ENCODE data around the gene NPC1. TPM values are rescaled to one million over a fixed set of nuclear protein-coding genes. Genes with fewer than 3 reads are reported as not detected.
"Not testable (repeated sequence)": the region's sequence is repeated elsewhere in the genome, so short reads cannot be mapped to it uniquely, and the experiment has no call there.

The NPC1 gene
- total RNA-seq, 1 experiment from 2014 or later: 38.3 TPM

DNA sequence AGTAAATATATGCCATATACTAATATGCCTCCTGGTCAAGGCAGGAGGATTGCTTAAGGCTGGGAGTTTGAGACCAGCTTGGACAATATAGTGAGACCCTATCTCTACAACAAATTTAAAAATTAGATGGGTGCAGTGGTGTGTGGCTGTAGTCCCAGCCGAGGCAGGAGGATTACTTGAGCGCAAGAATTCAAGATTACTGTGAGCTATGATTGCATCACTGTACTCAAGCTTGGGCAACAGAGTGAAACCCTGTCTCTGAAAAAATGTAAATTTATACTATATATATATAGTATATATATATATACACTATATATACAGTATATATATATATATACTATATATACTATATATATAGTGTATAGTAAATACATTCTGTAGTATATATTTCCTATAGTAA, 30.0 kb upstream of the NPC1 start:
- Mint-ChIP-seq H3K27ac (no peak overlapping the region), H3K4me1 (peaks cover 11% of the 10 kb centered on the region), H3K9me3 (no peaks in the 10 kb centered on the region), H3K4me3 (no peak overlapping the region), H3K27me3 (ENCODE audit: low read depth) (peaks cover 31% of the 10 kb centered on the region), H3K36me3 (no peaks in the 10 kb centered on the region)
- TF ChIP-seq ZNF263 (CRISPR knock-in tag; IDR thresholded peaks at IDR 0.05; ENCODE audit: low read depth): no peak
- TF ChIP-seq USF2 (CRISPR knock-in tag; IDR thresholded peaks at IDR 0.05): no peak
- ChIA-PET CTCF (no interaction called here), POLR2A (no interaction called here)
- ATAC-seq: no peak
- no peak for DNase-seq (ENCODE audit: low spot score)

- H3K4me3 Mint-ChIP-seq: no peak overlapping the region
- POLR2A ChIA-PET: interaction anchor here (0.6 kb wide), 1 partner anchor 651 kb away, joined by 4 read pairs; no protein-coding TSS in a partner anchor
- no peaks in the 10 kb centered on the region for H3K9me3 Mint-ChIP-seq
- H3K27ac Mint-ChIP-seq: no peak overlapping the region
- H3K4me1 Mint-ChIP-seq: peaks cover 5% of the 10 kb centered on the region
- CTCF ChIA-PET: interaction anchor here (1.7 to 1.8 kb wide), 2 partner anchors 7 to 27 kb away, joined by 4 to 5 read pairs; no protein-coding TSS in a partner anchor
- H3K36me3 Mint-ChIP-seq: no peaks in the 10 kb centered on the region
- ATAC-seq (no peak), DNase-seq (ENCODE audit: low spot score) (no peak)
- TF ChIP-seq IRF1 (CRISPR knock-in tag; IDR thresholded peaks at IDR 0.05): no peak
- no peak for TF ChIP-seq E2F5 (CRISPR knock-in tag; IDR thresholded peaks at IDR 0.05)
- TF ChIP-seq, protein P1, sequence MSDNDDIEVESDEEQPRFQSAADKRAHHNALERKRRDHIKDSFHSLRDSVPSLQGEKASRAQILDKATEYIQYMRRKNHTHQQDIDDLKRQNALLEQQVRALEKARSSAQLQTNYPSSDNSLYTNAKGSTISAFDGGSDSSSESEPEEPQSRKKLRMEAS (CRISPR knock-in tag; IDR thresholded peaks at IDR 0.05): no peak
- TF ChIP-seq JUN (CRISPR knock-in tag; IDR thresholded peaks at IDR 0.05): no peak
- no peak for TF ChIP-seq ZNF396 (CRISPR knock-in tag; IDR thresholded peaks at IDR 0.05; ENCODE audit: borderline replicate concordance)
- TF ChIP-seq EMX1 (CRISPR knock-in tag; IDR thresholded peaks at IDR 0.05): no peak
- TF ChIP-seq GTF2I (CRISPR knock-in tag; conservative IDR thresholded peaks at IDR 0.05): no peak
- TF ChIP-seq KAT7 (CRISPR knock-in tag; IDR thresholded peaks at IDR 0.05; ENCODE audit: borderline replicate concordance): no peak
- no peak for TF ChIP-seq NFE2L1 (CRISPR knock-in tag; IDR thresholded peaks at IDR 0.05)
- no peak for TF ChIP-seq NR3C1 (CRISPR knock-in tag; conservative IDR thresholded peaks at IDR 0.05; ENCODE audit: low read depth)
- TF ChIP-seq FOXK1 (CRISPR knock-in tag; IDR thresholded peaks at IDR 0.05): no peak
- peaks cover 17% of the 10 kb centered on the region for H3K27me3 Mint-ChIP-seq (ENCODE audit: low read depth)
These were observed 28.6 kb upstream of the NPC1 start for GRCh38 chr18:23614891-23615290.

DNA sequence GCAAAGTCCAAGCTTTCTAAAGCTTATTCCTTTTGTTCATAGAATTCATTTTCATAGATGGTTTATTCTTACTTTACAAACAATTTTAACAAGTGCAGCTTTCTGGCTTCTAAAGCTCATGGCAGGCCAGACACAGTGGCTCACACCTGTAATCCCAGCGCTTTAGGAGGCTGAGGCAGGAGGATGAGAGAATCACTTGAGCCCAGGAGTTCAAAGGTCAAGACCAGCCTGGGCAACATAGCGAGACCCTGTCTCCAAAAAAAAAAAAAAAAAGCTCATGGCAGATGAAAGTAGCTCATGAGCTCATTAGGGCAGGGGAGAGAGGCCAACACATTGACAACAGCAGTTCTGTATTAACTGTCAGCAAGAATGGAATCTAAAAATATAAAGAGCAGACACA, 28.1 kb upstream of the NPC1 start:
- ChIA-PET POLR2A (interaction anchor here (0.6 kb wide), 1 partner anchor 651 kb away, joined by 4 read pairs; no protein-coding TSS in a partner anchor), CTCF (interaction anchor here (1.7 to 1.8 kb wide), 2 partner anchors 8 to 27 kb away, joined by 4 to 5 read pairs; no protein-coding TSS in a partner anchor)
- DNase-seq (ENCODE audit: low spot score): no peak
- Mint-ChIP-seq H3K36me3 (no peaks in the 10 kb centered on the region), H3K4me3 (no peak overlapping the region), H3K4me1 (peaks cover 5% of the 10 kb centered on the region), H3K9me3 (no peaks in the 10 kb centered on the region), H3K27ac (no peak overlapping the region), H3K27me3 (ENCODE audit: low read depth) (peaks cover 12% of the 10 kb centered on the region)
- ATAC-seq: no peak
- TF ChIP-seq CREM (CRISPR knock-in tag; IDR thresholded peaks at IDR 0.05): no peak
- TF ChIP-seq ETV6 (CRISPR knock-in tag; IDR thresholded peaks at IDR 0.05): no peak
- TF ChIP-seq HMGA2 (CRISPR knock-in tag; IDR thresholded peaks at IDR 0.05): no peak
- TF ChIP-seq NR3C1 (CRISPR knock-in tag; conservative IDR thresholded peaks at IDR 0.05; ENCODE audit: low read depth): no peak
- no peak for TF ChIP-seq SMAD3 (CRISPR knock-in tag; IDR thresholded peaks at IDR 0.05; ENCODE audit: borderline replicate concordance)
- no peak for TF ChIP-seq ZNF232 (CRISPR knock-in tag; IDR thresholded peaks at IDR 0.05)
- TF ChIP-seq FOXK1 (CRISPR knock-in tag; IDR thresholded peaks at IDR 0.05): no peak
- no peak for TF ChIP-seq CBFB (CRISPR knock-in tag; IDR thresholded peaks at IDR 0.05; ENCODE audit: low read depth)
- TF ChIP-seq NR2C2 (CRISPR knock-in tag; IDR thresholded peaks at IDR 0.05): no peak
- TF ChIP-seq TCF7 (CRISPR knock-in tag; IDR thresholded peaks at IDR 0.05; ENCODE audit: low read depth): no peak
- TF ChIP-seq ESRRA (CRISPR knock-in tag; IDR thresholded peaks at IDR 0.05; ENCODE audit: borderline replicate concordance): no peak
- no peak for TF ChIP-seq ERG (CRISPR knock-in tag; IDR thresholded peaks at IDR 0.05)
- no peak for TF ChIP-seq TEAD1 (CRISPR knock-in tag; IDR thresholded peaks at IDR 0.05)

- POLR2A ChIA-PET; ATAC-seq; DNase-seq (ENCODE audit: low spot score); H3K27ac Mint-ChIP-seq; H3K27me3 Mint-ChIP-seq (ENCODE audit: low read depth); H3K4me3 Mint-ChIP-seq; H3K36me3 Mint-ChIP-seq; H3K4me1 Mint-ChIP-seq; H3K9me3 Mint-ChIP-seq: not testable (repeated sequence)
- CTCF ChIA-PET: interaction anchor here (0.7 to 1.8 kb wide), 2 partner anchors 9 to 11 kb away, joined by 4 to 6 read pairs; no protein-coding TSS in a partner anchor
These were observed 26.8 kb upstream of the NPC1 start for GRCh38 chr18:23613091-23613475.
